Hepatocyte (in vitro differentiated cells): ENCODE results near the gene KCTD17. TPM values are rescaled to one million over a fixed set of nuclear protein-coding genes. Genes with fewer than 3 reads are reported as not detected.

ENCODE experiments used
- DNase-seq: peaks from one replicate; pipeline ENCODE4 v3.0.0-alpha.2; 2016; ENCODE audit warnings: low spot score
- H2AFZ ChIP-seq: fragments of 200-600 bp; sonication (generic); 2 replicates; pipeline ENCODE4 v1.6.0; 2016; ENCODE audit warnings: antibody characterized with exemption, mild to moderate bottlenecking
- H3K27ac ChIP-seq: fragments of 200-600 bp; sonication (generic); 2 replicates; pipeline ENCODE4 v1.5.1; 2016; ENCODE audit warnings: mild to moderate bottlenecking
- H3K27me3 ChIP-seq: fragments of 200-600 bp; sonication (generic); 2 replicates; pipeline ENCODE4 v1.6.1; 2016
- H3K36me3 ChIP-seq: fragments of 200-600 bp; sonication (generic); replicated peaks from 2 replicates; pipeline ENCODE4 v1.5.1; 2016; ENCODE audit warnings: low read depth; ENCODE audit not compliant: insufficient read depth
- H3K4me1 ChIP-seq: fragments of 200-600 bp; sonication (generic); 2 replicates; pipeline ENCODE4 v1.5.1; 2016; ENCODE audit warnings: mild to moderate bottlenecking, moderate library complexity; ENCODE audit not compliant: insufficient read depth
- H3K4me2 ChIP-seq: fragments of 200-600 bp; sonication (generic); 2 replicates; pipeline ENCODE4 v1.6.0; 2016
- H3K4me3 ChIP-seq: fragments of 200-600 bp; sonication (generic); 2 replicates; pipeline ENCODE4 v1.5.1; 2016; ENCODE audit warnings: mild to moderate bottlenecking
- H3K79me2 ChIP-seq: fragments of 200-600 bp; sonication (generic); 2 replicates; pipeline ENCODE4 v1.6.0; 2017; ENCODE audit warnings: mild to moderate bottlenecking
- H3K9me2 ChIP-seq: fragments of 200-600 bp; sonication (generic); replicated peaks from 2 replicates; pipeline ENCODE4 v1.6.0; 2017; ENCODE audit warnings: mild to moderate bottlenecking; ENCODE audit not compliant: insufficient read depth
- H3K9me3 ChIP-seq: fragments of 200-600 bp; sonication (generic); 2 replicates; pipeline ENCODE4 v1.5.1; 2016; ENCODE audit warnings: low read depth, mild to moderate bottlenecking
- H4K20me1 ChIP-seq: fragments of 200-600 bp; sonication (generic); 2 replicates; pipeline ENCODE4 v1.6.0; 2016; ENCODE audit warnings: mild to moderate bottlenecking; ENCODE audit not compliant: insufficient read depth, poor library complexity, severe bottlenecking
- EZH2 ChIP-seq: fragments of 200-600 bp; sonication (generic); IDR thresholded peaks from 2 replicates; pipeline ENCODE4 v1.6.1; 2016; ENCODE audit warnings: antibody characterized with exemption, mild to moderate bottlenecking, borderline replicate concordance
- EZH2phosphoT487 ChIP-seq: fragments of 200-600 bp; sonication (generic); IDR thresholded peaks from one replicate; pipeline ENCODE4 v1.6.1; 2018; ENCODE audit warnings: antibody characterized with exemption, mild to moderate bottlenecking, low read depth, moderate library complexity; ENCODE audit not compliant: unreplicated experiment, severe bottlenecking
- WGBS: methylation state at CpG from one replicate; pipeline ENCODE4 v1.1.6; 2016; ENCODE audit warnings: low lambda C conversion rate; ENCODE audit errors: missing lambda C conversion rate; 5-methylcytosine and 5-hydroxymethylcytosine counted together
- polyA plus RNA-seq: library from polyadenylated mRNA; unstranded; fragments of >200 nt; fragmentation: Nextera tagmentation; extraction: Ambion mirVana; gene quantifications from 2 replicates; pipeline ENCODE4 v1.2.1, GENCODE V29; 2016
- total RNA-seq: library from RNA; depleted of rRNA; stranded (reverse); fragments of >200 nt; gene quantifications from 2 replicates; pipeline ENCODE4 v1.2.3, GENCODE V29; 2014
- TF ChIP-seq, protein P1 (sequence below): fragments of 200-600 bp; sonication (generic); IDR thresholded peaks from 2 replicates; pipeline ENCODE4 v1.5.1; 2016; ENCODE audit warnings: antibody characterized with exemption, mild to moderate bottlenecking; ENCODE audit not compliant: poor library complexity

KCTD17 gene
- total and polyA plus RNA-seq, 2 experiments from 2014 or later, result 15.2 to 25.4 TPM

DNA sequence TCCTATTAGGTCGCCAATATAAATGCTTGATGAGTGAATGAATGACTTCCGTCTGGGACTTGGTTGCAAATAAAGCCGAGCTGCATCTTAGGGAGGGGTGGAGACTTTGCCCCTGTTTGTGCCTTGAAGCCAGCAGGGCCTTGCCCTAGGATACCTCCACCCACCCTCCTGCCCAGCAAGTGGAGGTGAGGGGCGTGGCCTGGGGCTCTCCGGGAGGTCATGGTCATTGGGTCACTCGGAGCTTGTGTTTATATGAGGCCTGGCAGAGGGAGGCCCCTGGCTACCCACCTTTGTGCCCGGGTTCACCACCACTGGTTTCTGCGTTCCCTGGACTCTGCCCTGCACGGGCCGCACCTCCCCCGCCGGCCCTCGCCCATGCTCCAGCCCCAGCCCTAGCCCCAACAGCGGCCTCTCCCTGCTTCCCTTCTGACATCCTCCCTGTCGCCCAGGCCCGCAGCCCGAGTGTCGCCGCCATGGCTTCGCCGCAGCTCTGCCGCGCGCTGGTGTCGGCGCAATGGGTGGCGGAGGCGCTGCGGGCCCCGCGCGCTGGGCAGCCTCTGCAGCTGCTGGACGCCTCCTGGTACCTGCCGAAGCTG is 27.7 kb upstream of the KCTD17 start:
- Histone ChIP-seq H4K20me1 (peaks cover 15% of the 10 kb centered on the region), H3K4me1 (peaks cover 26% of the 10 kb centered on the region), H3K27me3 (no peaks in the 10 kb centered on the region), H3K79me2 (peaks cover 50% of the 10 kb centered on the region), H2AFZ (no peak overlapping the region), H3K36me3 (no peaks in the 10 kb centered on the region), H3K9me2 (no peaks in the 10 kb centered on the region), H3K4me2 (no peak overlapping the region), H3K4me3 (no peak overlapping the region), H3K27ac (no peak overlapping the region), H3K9me3 (no peaks in the 10 kb centered on the region)
- DNase-seq, result no peak
- TF ChIP-seq EZH2, result no peak
- WGBS, result 95% methylated on average over 34 of the region's 34 CpGs

DNA sequence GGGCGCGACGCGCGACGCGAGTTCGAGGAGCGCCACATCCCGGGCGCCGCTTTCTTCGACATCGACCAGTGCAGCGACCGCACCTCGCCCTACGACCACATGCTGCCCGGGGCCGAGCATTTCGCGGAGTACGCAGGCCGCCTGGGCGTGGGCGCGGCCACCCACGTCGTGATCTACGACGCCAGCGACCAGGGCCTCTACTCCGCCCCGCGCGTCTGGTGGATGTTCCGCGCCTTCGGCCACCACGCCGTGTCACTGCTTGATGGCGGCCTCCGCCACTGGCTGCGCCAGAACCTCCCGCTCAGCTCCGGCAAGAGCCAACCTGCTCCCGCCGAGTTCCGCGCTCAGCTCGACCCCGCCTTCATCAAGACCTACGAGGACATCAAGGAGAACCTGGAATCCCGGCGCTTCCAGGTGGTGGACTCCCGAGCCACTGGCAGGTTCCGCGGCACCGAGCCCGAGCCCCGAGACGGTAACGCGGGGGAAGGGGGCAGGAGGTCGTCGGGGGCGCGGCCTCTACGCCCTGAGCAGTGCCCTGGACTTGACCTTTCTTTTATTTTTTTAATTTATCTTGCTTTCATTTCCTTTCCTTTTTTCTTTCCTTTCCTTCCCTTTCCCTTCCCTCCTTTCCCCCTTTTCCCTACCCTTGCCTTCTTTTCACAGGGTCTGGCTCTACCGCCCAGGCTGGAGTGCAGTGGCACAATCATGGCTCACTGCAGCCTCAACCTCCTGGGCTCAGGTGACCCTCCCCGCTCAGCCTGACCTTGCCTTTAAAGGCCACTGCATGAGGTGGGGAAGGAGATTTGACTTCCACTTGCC is 27.0 kb upstream of the KCTD17 start:
- peaks cover 26% of the 10 kb centered on the region for H3K4me1 ChIP-seq
- no peak for DNase-seq
- 98% methylated on average over 64 of the region's 71 CpGs for WGBS
- H3K4me2 ChIP-seq, result no peak overlapping the region
- no peak overlapping the region for H3K27ac ChIP-seq
- peaks cover 50% of the 10 kb centered on the region for H3K79me2 ChIP-seq
- H3K36me3 ChIP-seq, result no peaks in the 10 kb centered on the region
- no peaks in the 10 kb centered on the region for H3K9me3 ChIP-seq
- H3K27me3 ChIP-seq, result no peaks in the 10 kb centered on the region
- peaks cover 15% of the 10 kb centered on the region for H4K20me1 ChIP-seq
- TF ChIP-seq, protein P1, sequence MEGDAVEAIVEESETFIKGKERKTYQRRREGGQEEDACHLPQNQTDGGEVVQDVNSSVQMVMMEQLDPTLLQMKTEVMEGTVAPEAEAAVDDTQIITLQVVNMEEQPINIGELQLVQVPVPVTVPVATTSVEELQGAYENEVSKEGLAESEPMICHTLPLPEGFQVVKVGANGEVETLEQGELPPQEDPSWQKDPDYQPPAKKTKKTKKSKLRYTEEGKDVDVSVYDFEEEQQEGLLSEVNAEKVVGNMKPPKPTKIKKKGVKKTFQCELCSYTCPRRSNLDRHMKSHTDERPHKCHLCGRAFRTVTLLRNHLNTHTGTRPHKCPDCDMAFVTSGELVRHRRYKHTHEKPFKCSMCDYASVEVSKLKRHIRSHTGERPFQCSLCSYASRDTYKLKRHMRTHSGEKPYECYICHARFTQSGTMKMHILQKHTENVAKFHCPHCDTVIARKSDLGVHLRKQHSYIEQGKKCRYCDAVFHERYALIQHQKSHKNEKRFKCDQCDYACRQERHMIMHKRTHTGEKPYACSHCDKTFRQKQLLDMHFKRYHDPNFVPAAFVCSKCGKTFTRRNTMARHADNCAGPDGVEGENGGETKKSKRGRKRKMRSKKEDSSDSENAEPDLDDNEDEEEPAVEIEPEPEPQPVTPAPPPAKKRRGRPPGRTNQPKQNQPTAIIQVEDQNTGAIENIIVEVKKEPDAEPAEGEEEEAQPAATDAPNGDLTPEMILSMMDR, result no peak
- no peak for TF ChIP-seq EZH2phosphoT487
- no peak for TF ChIP-seq EZH2
- H3K9me2 ChIP-seq, result no peaks in the 10 kb centered on the region
- no peak overlapping the region for H3K4me3 ChIP-seq
- H2AFZ ChIP-seq, result no peak overlapping the region

DNA sequence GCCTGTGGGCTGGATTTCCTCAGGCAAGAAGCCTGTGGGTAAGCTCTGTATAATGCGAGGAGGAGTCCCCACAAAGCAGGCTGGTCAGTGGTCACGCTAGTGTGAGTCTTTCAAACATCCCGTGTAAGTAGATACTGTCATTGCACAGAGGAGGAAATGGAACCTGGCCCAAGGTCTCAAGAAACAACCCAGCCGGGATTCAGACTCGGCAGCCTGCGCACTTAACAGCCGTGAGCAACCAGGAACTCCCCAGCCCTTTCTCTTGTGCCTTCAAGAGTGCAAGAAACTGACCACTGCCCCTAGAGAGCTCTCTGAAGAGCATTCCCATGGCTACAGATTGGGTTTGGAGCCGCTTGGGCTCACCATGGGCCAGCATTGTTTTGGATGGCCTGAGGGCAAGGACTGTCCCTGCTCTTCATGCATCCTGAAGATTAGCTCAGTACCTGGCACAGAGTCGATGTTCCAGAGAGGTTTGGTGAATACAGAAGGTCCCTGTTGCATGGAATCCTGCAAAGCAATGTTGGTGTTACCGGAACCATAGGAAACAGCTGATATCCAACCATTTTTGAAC is 26.0 kb upstream of the KCTD17 start:
- no peaks in the 10 kb centered on the region for H3K9me3 ChIP-seq
- TF ChIP-seq EZH2 (no peak), EZH2phosphoT487 (no peak)
- TF ChIP-seq, protein P1, result no peak
- H3K9me2 ChIP-seq, result no peaks in the 10 kb centered on the region
- no peak overlapping the region for H3K4me2 ChIP-seq
- peaks cover 15% of the 10 kb centered on the region for H4K20me1 ChIP-seq
- H3K27ac ChIP-seq, result no peak overlapping the region
- H3K4me1 ChIP-seq, result peaks cover 23% of the 10 kb centered on the region
- no peak overlapping the region for H2AFZ ChIP-seq
- peaks cover 40% of the 10 kb centered on the region for H3K79me2 ChIP-seq
- WGBS, result 83% methylated on average over 10 of the region's 10 CpGs
- H3K4me3 ChIP-seq, result no peak overlapping the region
- H3K27me3 ChIP-seq, result no peaks in the 10 kb centered on the region
- DNase-seq, result no peak
- H3K36me3 ChIP-seq, result no peaks in the 10 kb centered on the region

DNA sequence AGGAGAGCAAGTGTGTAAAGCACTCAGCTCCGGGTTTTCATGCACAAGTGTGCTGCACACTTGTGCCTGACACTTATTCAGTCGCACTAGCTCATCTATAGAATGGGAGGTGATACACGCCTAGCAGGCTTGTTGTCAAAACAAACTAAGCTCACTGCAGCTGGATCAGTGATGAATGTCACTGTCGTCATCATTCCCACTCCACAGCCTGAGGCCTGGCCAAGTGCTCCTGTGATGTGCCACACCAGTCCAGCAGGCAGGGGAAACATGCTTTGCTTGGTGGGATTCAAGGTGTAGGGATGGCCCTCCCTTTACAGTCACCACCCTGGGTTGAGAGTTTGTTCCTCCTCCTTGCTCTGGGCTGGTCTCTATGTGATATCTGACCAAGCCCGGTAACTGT is 25.2 kb upstream of the KCTD17 start:
- TF ChIP-seq, protein P1, result no peak
- TF ChIP-seq EZH2 (no peak), EZH2phosphoT487 (no peak)
- no peak overlapping the region for H2AFZ ChIP-seq
- 91% methylated on average over 5 of the region's 5 CpGs for WGBS
- H3K36me3 ChIP-seq, result no peaks in the 10 kb centered on the region
- H3K9me3 ChIP-seq, result no peaks in the 10 kb centered on the region
- H3K27me3 ChIP-seq, result no peaks in the 10 kb centered on the region
- H3K4me2 ChIP-seq, result no peak overlapping the region
- peaks cover 33% of the 10 kb centered on the region for H3K79me2 ChIP-seq
- H3K4me1 ChIP-seq, result peaks cover 16% of the 10 kb centered on the region
- peaks cover 11% of the 10 kb centered on the region for H4K20me1 ChIP-seq
- no peak overlapping the region for H3K4me3 ChIP-seq
- DNase-seq, result no peak
- H3K27ac ChIP-seq, result no peak overlapping the region
- H3K9me2 ChIP-seq, result no peaks in the 10 kb centered on the region
